Panc1 (cell line): ENCODE data around the gene PLXNC1. TPM values are rescaled to one million over a fixed set of nuclear protein-coding genes. Genes with fewer than 3 reads are reported as not detected.

Source experiments
- ATAC-seq: fragments of 200-7000 bp; cut with Tn5 transposase; 2 replicates; pipeline ENCODE4 v1.9.1; 2020; ENCODE audit warnings: mild to moderate bottlenecking, moderate library complexity
- BruUV-seq: library from RNA; stranded (reverse); fragments of 400-500 nt; replicated peaks from 2 replicates; lab custom pipeline; 2021; lab: Mats Ljungman, UMichigan
- CTCF ChIA-PET: fragments of 300-600 bp; sonication (Branson Sonifier 250); formaldehyde crosslinking; loops from one replicate; lab custom pipeline; 2022; ENCODE audit warnings: antibody characterized with exemption; lab: Charles Lee
- POLR2A ChIA-PET: fragments of 300-600 bp; sonication (Branson Sonifier 250); formaldehyde crosslinking; loops from one replicate; lab custom pipeline; 2022; ENCODE audit warnings: antibody characterized with exemption; lab: Charles Lee
- DNase-seq: peaks from one replicate; pipeline ENCODE4 v3.0.0-alpha.2; 2010; ENCODE audit warnings: low read depth, low spot score
- H3K27ac ChIP-seq: 2 replicates; pipeline ENCODE4 v1.5.1; 2011; ENCODE audit warnings: mild to moderate bottlenecking, low read length, inconsistent platforms
- H3K27me3 ChIP-seq: fragments of 200-500 bp; sonication (Bioruptor generic); 2 replicates; pipeline ENCODE4 v1.6.0; 2014; ENCODE audit warnings: low read length, inconsistent platforms; ENCODE audit not compliant: control insufficient read depth, insufficient read depth
- H3K36me3 ChIP-seq: fragments of 200-500 bp; sonication (Bioruptor generic); 2 replicates; pipeline ENCODE4 v1.5.1; 2014; ENCODE audit warnings: inconsistent platforms, mild to moderate bottlenecking, low read length, moderate library complexity; ENCODE audit not compliant: control insufficient read depth, insufficient read depth
- H3K4me1 ChIP-seq: 2 replicates; pipeline ENCODE4 v1.5.1; 2011; ENCODE audit warnings: inconsistent platforms, mild to moderate bottlenecking, low read length, moderate library complexity; ENCODE audit not compliant: control insufficient read depth, insufficient read depth
- H3K4me3 ChIP-seq, 2 experiments: 2 replicates each; pipeline ENCODE4 v1.5.1; 2011 to 2012; ENCODE audit warnings: low read depth in 2 of 2, low read length in 2 of 2, mild to moderate bottlenecking in 2 of 2, inconsistent platforms in 1 of 2, moderate library complexity in 1 of 2
- H3K9me3 ChIP-seq: fragments of 200-500 bp; sonication (Bioruptor generic); 2 replicates; pipeline ENCODE4 v1.5.1; 2014; ENCODE audit warnings: low read depth, mild to moderate bottlenecking, inconsistent platforms, low read length, moderate library complexity; ENCODE audit not compliant: control insufficient read depth, insufficient read depth
- POLR2AphosphoS5 ChIP-seq: IDR thresholded peaks from 2 replicates; pipeline ENCODE4 v1.6.1; 2012; ENCODE audit warnings: mild to moderate bottlenecking, low read depth, low read length, moderate library complexity
- SIN3A ChIP-seq: IDR thresholded peaks from 2 replicates; pipeline ENCODE4 v1.6.1; 2012; ENCODE audit warnings: low read depth, mild to moderate bottlenecking, low read length, moderate library complexity, borderline replicate concordance; ENCODE audit not compliant: insufficient read depth
- TCF7L2 ChIP-seq: IDR thresholded peaks from 2 replicates; pipeline ENCODE4 v1.6.1; 2011; ENCODE audit warnings: mild to moderate bottlenecking, low read depth, low read length, inconsistent platforms
- in situ Hi-C: cut with HindIII; loops from 2 replicates; pipeline ENCODE4 v1.10.0; 2016; ENCODE audit warnings: low sequenced_read_pairs, low pct_unique_long_range_greater_than_20kb
- intact Hi-C: fragments of 100-400 bp; cut with micrococcal nuclease; formaldehyde crosslinking; loops from one replicate; pipeline ENCODE4 v1.10.0; 2022; ENCODE audit not compliant: unreplicated experiment
- total RNA-seq: library from RNA; stranded (reverse); gene quantifications from one replicate; pipeline ENCODE4 v1.2.1, GENCODE V29; 2021; ENCODE audit not compliant: unreplicated experiment
- TF ChIP-seq, protein P1 (sequence below): fragments of 450-650 bp; IDR thresholded peaks from 2 replicates; pipeline ENCODE4 v1.5.1; 2017; ENCODE audit warnings: mild to moderate bottlenecking
- TF ChIP-seq, protein P2 (sequence below), 2 experiments: IDR thresholded peaks; 2 replicates each; pipeline ENCODE4 v1.6.1; 2011 to 2012; ENCODE audit warnings: low read depth in 2 of 2, control low read depth in 1 of 2, low read length in 1 of 2, mild to moderate bottlenecking in 1 of 2, moderate library complexity in 1 of 2; ENCODE audit not compliant: insufficient read depth in 1 of 2

The PLXNC1 gene
- total RNA-seq, 1 experiment from 2014 or later, result 0.57 TPM

GRCh38 chr12:94280063-94280462 lies 131.7 kb downstream of the PLXNC1 start:
- DNase-seq, result no peak
- no TSS peak for BruUV-seq
- intact Hi-C loops (no loop called here), in situ Hi-C loops (no loop called here)
- Histone ChIP-seq H3K4me3 (no peak overlapping the region), H3K36me3 (no peaks in the 10 kb centered on the region), H3K9me3 (no peaks in the 10 kb centered on the region), H3K27ac (no peak overlapping the region), H3K4me1 (no peaks in the 10 kb centered on the region), H3K27me3 (no peaks in the 10 kb centered on the region)
- no peak for TF ChIP-seq TCF7L2
- TF ChIP-seq, protein P1, sequence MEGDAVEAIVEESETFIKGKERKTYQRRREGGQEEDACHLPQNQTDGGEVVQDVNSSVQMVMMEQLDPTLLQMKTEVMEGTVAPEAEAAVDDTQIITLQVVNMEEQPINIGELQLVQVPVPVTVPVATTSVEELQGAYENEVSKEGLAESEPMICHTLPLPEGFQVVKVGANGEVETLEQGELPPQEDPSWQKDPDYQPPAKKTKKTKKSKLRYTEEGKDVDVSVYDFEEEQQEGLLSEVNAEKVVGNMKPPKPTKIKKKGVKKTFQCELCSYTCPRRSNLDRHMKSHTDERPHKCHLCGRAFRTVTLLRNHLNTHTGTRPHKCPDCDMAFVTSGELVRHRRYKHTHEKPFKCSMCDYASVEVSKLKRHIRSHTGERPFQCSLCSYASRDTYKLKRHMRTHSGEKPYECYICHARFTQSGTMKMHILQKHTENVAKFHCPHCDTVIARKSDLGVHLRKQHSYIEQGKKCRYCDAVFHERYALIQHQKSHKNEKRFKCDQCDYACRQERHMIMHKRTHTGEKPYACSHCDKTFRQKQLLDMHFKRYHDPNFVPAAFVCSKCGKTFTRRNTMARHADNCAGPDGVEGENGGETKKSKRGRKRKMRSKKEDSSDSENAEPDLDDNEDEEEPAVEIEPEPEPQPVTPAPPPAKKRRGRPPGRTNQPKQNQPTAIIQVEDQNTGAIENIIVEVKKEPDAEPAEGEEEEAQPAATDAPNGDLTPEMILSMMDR, result no peak
- no peak for ATAC-seq
- POLR2A ChIA-PET, result no interaction called here
- CTCF ChIA-PET, result no interaction called here

DNA sequence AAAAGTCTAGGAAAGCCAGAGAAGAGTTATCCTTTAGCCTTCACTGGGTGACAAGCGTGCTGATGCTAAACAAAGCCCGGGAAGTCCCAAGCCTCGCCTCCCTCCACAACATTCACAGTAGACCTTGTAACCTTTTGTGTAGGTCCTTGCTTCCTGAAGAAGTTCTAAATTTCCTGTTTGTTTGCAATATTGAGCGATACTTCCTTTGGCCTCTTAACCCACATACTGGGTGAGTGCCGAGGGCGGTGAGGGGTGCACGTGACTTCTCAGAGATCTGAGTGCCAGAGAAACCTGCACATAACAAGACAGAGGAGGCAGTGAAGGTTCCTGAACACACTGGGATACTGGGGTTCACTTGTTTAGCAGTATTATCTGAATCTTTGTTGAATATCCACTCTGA lies 134.3 kb downstream of the PLXNC1 start:
- in situ Hi-C loops (no loop called here), intact Hi-C loops (no loop called here)
- BruUV-seq, result no TSS peak
- TF ChIP-seq POLR2AphosphoS5, result no peak
- TF ChIP-seq, protein P1, result no peak
- TF ChIP-seq TCF7L2, result no peak
- TF ChIP-seq SIN3A, result no peak
- TF ChIP-seq, protein P2, sequence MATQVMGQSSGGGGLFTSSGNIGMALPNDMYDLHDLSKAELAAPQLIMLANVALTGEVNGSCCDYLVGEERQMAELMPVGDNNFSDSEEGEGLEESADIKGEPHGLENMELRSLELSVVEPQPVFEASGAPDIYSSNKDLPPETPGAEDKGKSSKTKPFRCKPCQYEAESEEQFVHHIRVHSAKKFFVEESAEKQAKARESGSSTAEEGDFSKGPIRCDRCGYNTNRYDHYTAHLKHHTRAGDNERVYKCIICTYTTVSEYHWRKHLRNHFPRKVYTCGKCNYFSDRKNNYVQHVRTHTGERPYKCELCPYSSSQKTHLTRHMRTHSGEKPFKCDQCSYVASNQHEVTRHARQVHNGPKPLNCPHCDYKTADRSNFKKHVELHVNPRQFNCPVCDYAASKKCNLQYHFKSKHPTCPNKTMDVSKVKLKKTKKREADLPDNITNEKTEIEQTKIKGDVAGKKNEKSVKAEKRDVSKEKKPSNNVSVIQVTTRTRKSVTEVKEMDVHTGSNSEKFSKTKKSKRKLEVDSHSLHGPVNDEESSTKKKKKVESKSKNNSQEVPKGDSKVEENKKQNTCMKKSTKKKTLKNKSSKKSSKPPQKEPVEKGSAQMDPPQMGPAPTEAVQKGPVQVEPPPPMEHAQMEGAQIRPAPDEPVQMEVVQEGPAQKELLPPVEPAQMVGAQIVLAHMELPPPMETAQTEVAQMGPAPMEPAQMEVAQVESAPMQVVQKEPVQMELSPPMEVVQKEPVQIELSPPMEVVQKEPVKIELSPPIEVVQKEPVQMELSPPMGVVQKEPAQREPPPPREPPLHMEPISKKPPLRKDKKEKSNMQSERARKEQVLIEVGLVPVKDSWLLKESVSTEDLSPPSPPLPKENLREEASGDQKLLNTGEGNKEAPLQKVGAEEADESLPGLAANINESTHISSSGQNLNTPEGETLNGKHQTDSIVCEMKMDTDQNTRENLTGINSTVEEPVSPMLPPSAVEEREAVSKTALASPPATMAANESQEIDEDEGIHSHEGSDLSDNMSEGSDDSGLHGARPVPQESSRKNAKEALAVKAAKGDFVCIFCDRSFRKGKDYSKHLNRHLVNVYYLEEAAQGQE (IDR thresholded peaks at IDR 0.05; ENCODE audit: insufficient read depth in 1 of 2, low read depth in 2 of 2, low read length in 1 of 2), result no peak
- ATAC-seq (no peak), DNase-seq (no peak)
- Histone ChIP-seq H3K4me3 (no peak overlapping the region), H3K9me3 (no peaks in the 10 kb centered on the region), H3K36me3 (no peaks in the 10 kb centered on the region), H3K4me1 (no peaks in the 10 kb centered on the region), H3K27ac (no peak overlapping the region), H3K27me3 (no peaks in the 10 kb centered on the region)
- ChIA-PET POLR2A (no interaction called here), CTCF (no interaction called here)

DNA sequence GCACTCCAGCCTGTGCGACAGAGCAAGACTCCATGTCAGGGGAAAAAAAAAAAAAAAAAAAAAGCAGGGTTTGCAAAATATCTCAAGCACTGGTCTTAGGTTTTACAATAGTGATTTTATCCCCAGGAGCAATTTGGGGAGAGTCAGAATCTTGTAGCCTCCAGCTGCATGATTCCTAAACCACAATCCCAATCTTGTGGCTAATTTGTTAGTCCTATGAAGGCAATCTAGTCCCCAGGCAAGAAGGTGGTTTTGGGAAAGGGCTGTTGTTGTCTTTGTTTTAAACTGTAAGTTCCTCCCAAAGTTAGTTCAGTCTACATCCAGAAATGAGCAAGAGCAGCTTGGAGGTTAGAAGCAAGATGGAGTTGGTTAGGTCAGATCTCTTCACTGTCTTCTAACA lies 135.7 kb downstream of the PLXNC1 start:
- no peaks in the 10 kb centered on the region for H3K27me3 ChIP-seq
- DNase-seq (no peak), ATAC-seq (no peak)
- no TSS peak for BruUV-seq
- in situ Hi-C loops (no loop called here), intact Hi-C loops (no loop called here)
- no peak overlapping the region for H3K27ac ChIP-seq
- CTCF ChIA-PET, result no interaction called here
- H3K36me3 ChIP-seq, result no peaks in the 10 kb centered on the region
- H3K9me3 ChIP-seq, result no peaks in the 10 kb centered on the region
- H3K4me1 ChIP-seq, result no peaks in the 10 kb centered on the region
- POLR2A ChIA-PET, result no interaction called here
- H3K4me3 ChIP-seq, result no peak overlapping the region
- TF ChIP-seq, protein P2 (IDR thresholded peaks at IDR 0.05; ENCODE audit: insufficient read depth in 1 of 2, low read depth in 2 of 2, low read length in 1 of 2), result no peak
- TF ChIP-seq TCF7L2, result no peak
